DMS 273 treated with DMSO at 0.1 percent for 48 hours (cell line): ENCODE data around the gene FAM120B.

ENCODE experiments used
- DNase-seq: peaks from one replicate; lab custom pipeline; 2025; lab: John Stamatoyannopoulos, UW

FAM120B gene

GRCh38 chr6:170286246-170286933 lies 20.2 kb upstream of the FAM120B start:
- DNase-seq = peak; percentile 45

- DNase-seq = no peak
Measured at GRCh38 chr6:170286934-170287265, 19.7 kb upstream of the FAM120B start.

- DNase-seq = no peak
Measured at GRCh38 chr6:170287371-170287876, 19.1 kb upstream of the FAM120B start.

- no peak for DNase-seq
Measured at GRCh38 chr6:170288091-170288631, 18.4 kb upstream of the FAM120B start.

GRCh38 chr6:170288852-170289179 lies 17.7 kb upstream of the FAM120B start:
- DNase-seq = no peak

- DNase-seq = no peak
Measured at GRCh38 chr6:170289180-170289931, 17.2 kb upstream of the FAM120B start.

GRCh38 chr6:170289951-170290295 lies 16.6 kb upstream of the FAM120B start:
- DNase-seq = no peak

GRCh38 chr6:170290296-170291128 lies 16.0 kb upstream of the FAM120B start, which contains the start of gene DLL1:
TSS of gene DLL1 (minus strand) at chr6:170291078. CDS start at chr6:170290139, 939 bp downstream.
- DNase-seq = no peak

- peak; percentile 29 for DNase-seq
Measured at GRCh38 chr6:170291271-170292110, 15.1 kb upstream of the FAM120B start.

GRCh38 chr6:170292111-170292406 lies 14.5 kb upstream of the FAM120B start:
- no peak for DNase-seq

GRCh38 chr6:170292407-170293158 lies 14.0 kb upstream of the FAM120B start:
- no peak for DNase-seq

- no peak for DNase-seq
Measured at GRCh38 chr6:170293341-170294231, 13.0 kb upstream of the FAM120B start.

- DNase-seq = no peak
Measured at GRCh38 chr6:170294298-170294730, 12.2 kb upstream of the FAM120B start.

- DNase-seq = no peak
Measured at GRCh38 chr6:170294813-170295509, 11.6 kb upstream of the FAM120B start.

GRCh38 chr6:170295510-170296422 lies 10.8 kb upstream of the FAM120B start:
- DNase-seq = no peak

GRCh38 chr6:170296423-170296745 lies 10.2 kb upstream of the FAM120B start:
- no peak for DNase-seq

- no peak for DNase-seq
Measured at GRCh38 chr6:170296746-170297575, 9.6 kb upstream of the FAM120B start.
